Mesendoderm (in vitro differentiated cells): ENCODE results near the gene SCCPDH.

Experiments
- DNase-seq: peaks from one replicate; pipeline ENCODE4 v3.0.0; 2013
- H2AK5ac ChIP-seq: 2 replicates; pipeline ENCODE4 v1.6.1; 2013; ENCODE audit warnings: low read length, inconsistent platforms
- H2BK120ac ChIP-seq: 2 replicates; pipeline ENCODE4 v1.6.1; 2013; ENCODE audit warnings: low read depth, mild to moderate bottlenecking, low read length, moderate library complexity, mixed read lengths
- H2BK15ac ChIP-seq: replicated peaks from 2 replicates; pipeline ENCODE4 v1.6.1; 2013; ENCODE audit warnings: low read depth, mild to moderate bottlenecking, moderate library complexity
- H2BK5ac ChIP-seq: 2 replicates; pipeline ENCODE4 v1.6.1; 2013; ENCODE audit warnings: low read length, inconsistent platforms
- H3K18ac ChIP-seq: 2 replicates; pipeline ENCODE4 v1.6.1; 2013; ENCODE audit warnings: mild to moderate bottlenecking, low read length, mixed read lengths
- H3K23ac ChIP-seq: one replicate; pipeline ENCODE4 v1.6.1; 2013; ENCODE audit warnings: low read length
- H3K27ac ChIP-seq: 2 replicates; pipeline ENCODE4 v1.5.1; 2013; ENCODE audit warnings: low read depth, mild to moderate bottlenecking, inconsistent platforms, low read length, moderate library complexity
- H3K27me3 ChIP-seq: 2 replicates; pipeline ENCODE4 v1.6.1; 2013; ENCODE audit warnings: low read length, control low read depth, mild to moderate bottlenecking, inconsistent platforms; ENCODE audit not compliant: insufficient read depth, poor library complexity
- H3K36me3 ChIP-seq: 2 replicates; pipeline ENCODE4 v1.6.1; 2013; ENCODE audit warnings: low read length, inconsistent platforms; ENCODE audit not compliant: control insufficient read depth, insufficient read depth
- H3K4ac ChIP-seq: one replicate; pipeline ENCODE4 v1.6.1; 2013; ENCODE audit warnings: low read depth, mild to moderate bottlenecking, low read length, moderate library complexity
- H3K4me1 ChIP-seq: 2 replicates; pipeline ENCODE4 v1.6.1; 2013; ENCODE audit warnings: low read depth, low read length, inconsistent platforms; ENCODE audit not compliant: control insufficient read depth
- H3K4me2 ChIP-seq: 2 replicates; pipeline ENCODE4 v1.6.1; 2013; ENCODE audit warnings: low read length
- H3K4me3 ChIP-seq: 2 replicates; pipeline ENCODE4 v1.5.1; 2013; ENCODE audit warnings: mild to moderate bottlenecking, low read length
- H3K56ac ChIP-seq: one replicate; pipeline ENCODE4 v1.6.1; 2013; ENCODE audit warnings: low read length
- H3K79me1 ChIP-seq: 2 replicates; pipeline ENCODE4 v1.6.1; 2013; ENCODE audit warnings: low read length, inconsistent platforms
- H3K79me2 ChIP-seq: 2 replicates; pipeline ENCODE4 v1.6.1; 2013; ENCODE audit warnings: mild to moderate bottlenecking, low read length; ENCODE audit not compliant: control insufficient read depth, insufficient read depth
- H3K9ac ChIP-seq: 2 replicates; pipeline ENCODE4 v1.6.1; 2013; ENCODE audit warnings: low read length, inconsistent platforms
- H4K5ac ChIP-seq: one replicate; pipeline ENCODE4 v1.6.1; 2013; ENCODE audit warnings: low read length
- H4K8ac ChIP-seq: one replicate; pipeline ENCODE4 v1.6.1; 2013; ENCODE audit warnings: low read depth, mild to moderate bottlenecking, control low read depth, low read length, moderate library complexity
- WGBS: extraction: QIAGEN DNeasy Blood & Tissue Kit; methylation state at CpG from one replicate; pipeline ENCODE4 v1.1.7; 2013; ENCODE audit warnings: low lambda C conversion rate, missing lambda C conversion rate; ENCODE audit not compliant: insufficient coverage; ENCODE audit errors: extremely low coverage; 5-methylcytosine and 5-hydroxymethylcytosine counted together

Gene SCCPDH

GRCh38 chr1:246797157-246797556, 72.9 kb downstream of the SCCPDH start:
- H3K4ac ChIP-seq = no peak overlapping the region
- H3K23ac ChIP-seq = no peak overlapping the region
- H3K79me2 ChIP-seq = no peaks in the 10 kb centered on the region
- no peak overlapping the region for H2BK5ac ChIP-seq
- no CpG with 5 or more reads among the region's 8 CpGs for WGBS
- peaks cover 14% of the 10 kb centered on the region for H3K4me1 ChIP-seq
- H4K5ac ChIP-seq = no peak overlapping the region
- H3K4me3 ChIP-seq = no peak overlapping the region
- no peak overlapping the region for H3K18ac ChIP-seq
- no peak overlapping the region for H2BK15ac ChIP-seq
- no peak overlapping the region for H2AK5ac ChIP-seq
- no peak overlapping the region for H3K4me2 ChIP-seq
- no peak overlapping the region for H3K56ac ChIP-seq
- H3K79me1 ChIP-seq = no peaks in the 10 kb centered on the region
- no peak overlapping the region for H3K27ac ChIP-seq
- H4K8ac ChIP-seq = no peak overlapping the region
- H3K27me3 ChIP-seq = no peaks in the 10 kb centered on the region
- no peak for DNase-seq
- no peak overlapping the region for H3K9ac ChIP-seq
- no peaks in the 10 kb centered on the region for H3K36me3 ChIP-seq
- H2BK120ac ChIP-seq = no peak overlapping the region

GRCh38 chr1:246797597-246797996, 73.4 kb downstream of the SCCPDH start:
- no peaks in the 10 kb centered on the region for H3K79me1 ChIP-seq
- peaks cover 14% of the 10 kb centered on the region for H3K4me1 ChIP-seq
- no peak overlapping the region for H2AK5ac ChIP-seq
- no peaks in the 10 kb centered on the region for H3K79me2 ChIP-seq
- WGBS = no CpG with 5 or more reads among the region's 11 CpGs
- H3K56ac ChIP-seq = no peak overlapping the region
- H2BK120ac ChIP-seq = no peak overlapping the region
- H2BK5ac ChIP-seq = no peak overlapping the region
- H3K27ac ChIP-seq = no peak overlapping the region
- no peaks in the 10 kb centered on the region for H3K36me3 ChIP-seq
- DNase-seq = no peak
- no peak overlapping the region for H4K5ac ChIP-seq
- no peak overlapping the region for H3K18ac ChIP-seq
- no peak overlapping the region for H3K4me3 ChIP-seq
- no peak overlapping the region for H3K4ac ChIP-seq
- no peak overlapping the region for H3K9ac ChIP-seq
- H2BK15ac ChIP-seq = no peak overlapping the region
- no peaks in the 10 kb centered on the region for H3K27me3 ChIP-seq
- no peak overlapping the region for H4K8ac ChIP-seq
- H3K4me2 ChIP-seq = no peak overlapping the region
- no peak overlapping the region for H3K23ac ChIP-seq

- DNase-seq = no peak
- Histone ChIP-seq H3K4me2 (no peak overlapping the region), H3K27me3 (no peaks in the 10 kb centered on the region), H3K9ac (no peak overlapping the region), H3K18ac (no peak overlapping the region), H3K4me1 (peaks cover 11% of the 10 kb centered on the region), H3K4ac (no peak overlapping the region), H4K8ac (no peak overlapping the region), H3K56ac (no peak overlapping the region), H3K4me3 (no peak overlapping the region), H2BK5ac (no peak overlapping the region), H4K5ac (no peak overlapping the region), H3K36me3 (no peaks in the 10 kb centered on the region), H3K27ac (no peak overlapping the region), H3K23ac (no peak overlapping the region), H3K79me2 (no peaks in the 10 kb centered on the region), H2AK5ac (no peak overlapping the region), H2BK120ac (no peak overlapping the region), H2BK15ac (no peak overlapping the region), H3K79me1 (no peaks in the 10 kb centered on the region)
- WGBS = no CpG with 5 or more reads among the region's 4 CpGs
These were observed 73.9 kb downstream of the SCCPDH start for GRCh38 chr1:246798107-246798506.

DNA sequence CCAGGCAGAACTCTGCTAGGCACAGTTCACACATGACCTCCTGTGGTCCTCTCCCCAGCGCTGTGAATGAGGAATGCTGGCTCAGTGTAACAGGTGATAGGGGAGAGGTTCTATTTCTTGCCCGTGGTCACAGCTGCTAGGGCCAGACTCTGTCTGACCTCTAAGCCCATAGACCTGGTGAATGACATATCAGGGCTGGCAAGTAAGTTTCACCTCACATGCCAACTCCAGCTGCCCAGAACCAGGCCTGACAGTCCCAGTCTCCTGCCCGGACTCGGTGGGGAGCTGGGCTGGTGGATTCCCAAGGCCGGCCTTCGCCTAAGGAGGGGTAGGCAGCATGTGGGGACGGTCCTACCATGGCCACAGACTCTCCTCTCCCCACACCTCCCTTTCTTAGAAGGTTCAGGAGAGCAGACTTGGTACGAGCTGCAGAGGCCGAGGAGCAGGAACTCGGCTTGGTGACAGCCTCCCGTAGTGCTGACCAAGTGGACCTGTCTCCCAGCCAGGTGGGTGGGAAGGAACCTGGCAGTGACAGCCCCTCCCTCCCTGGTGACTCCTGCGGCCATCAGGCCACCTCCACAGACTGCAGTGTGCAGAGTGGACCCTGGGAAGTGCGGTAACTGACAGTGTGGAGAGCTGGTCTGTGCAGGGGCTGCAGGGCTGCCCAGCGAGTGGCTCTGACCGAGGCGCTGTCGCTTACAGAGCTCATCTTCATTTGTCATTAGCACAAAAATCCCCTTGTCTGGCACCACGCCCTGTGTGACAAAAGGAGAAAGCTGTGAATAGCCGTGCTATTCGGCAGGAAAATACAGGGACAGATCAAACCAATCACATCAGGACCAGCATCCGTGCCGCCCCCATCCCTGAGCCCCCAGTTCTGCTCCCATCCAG, 74.6 kb downstream of the SCCPDH start:
- Histone ChIP-seq H3K56ac (no peak overlapping the region), H2AK5ac (no peak overlapping the region), H2BK15ac (no peak overlapping the region), H3K9ac (no peak overlapping the region), H3K27ac (no peak overlapping the region), H3K4ac (no peak overlapping the region), H4K8ac (no peak overlapping the region), H2BK120ac (no peak overlapping the region), H3K4me2 (no peak overlapping the region), H3K23ac (no peak overlapping the region), H3K36me3 (no peaks in the 10 kb centered on the region), H3K4me1 (peaks cover 7% of the 10 kb centered on the region), H3K4me3 (no peak overlapping the region), H4K5ac (no peak overlapping the region), H3K27me3 (no peaks in the 10 kb centered on the region), H3K79me1 (no peaks in the 10 kb centered on the region), H3K18ac (no peak overlapping the region), H2BK5ac (no peak overlapping the region), H3K79me2 (no peaks in the 10 kb centered on the region)
- DNase-seq = no peak
- WGBS = no CpG with 5 or more reads among the region's 22 CpGs

DNA sequence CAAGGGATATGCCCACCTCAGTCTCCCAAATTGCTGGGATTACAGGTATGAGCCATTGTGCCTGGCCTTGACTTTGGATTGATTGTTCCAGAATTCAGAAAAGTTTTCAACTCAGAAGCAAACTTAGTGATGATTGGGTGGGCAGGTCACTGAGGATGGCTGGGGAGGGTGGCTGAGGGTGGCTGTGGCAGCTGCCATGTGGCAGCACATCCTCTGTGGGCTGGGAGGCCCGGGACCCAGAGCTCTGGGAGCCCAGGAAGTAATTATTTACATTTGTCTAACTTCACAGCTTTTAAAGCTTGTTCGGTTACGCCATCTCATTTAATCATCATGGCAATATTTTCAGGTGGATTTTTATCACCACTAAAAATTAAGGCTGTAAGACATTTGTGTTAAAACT, 76.1 kb downstream of the SCCPDH start:
- Histone ChIP-seq H2BK5ac (no peak overlapping the region), H3K23ac (no peak overlapping the region)
- WGBS = no CpG with 5 or more reads among the region's 3 CpGs

DNA sequence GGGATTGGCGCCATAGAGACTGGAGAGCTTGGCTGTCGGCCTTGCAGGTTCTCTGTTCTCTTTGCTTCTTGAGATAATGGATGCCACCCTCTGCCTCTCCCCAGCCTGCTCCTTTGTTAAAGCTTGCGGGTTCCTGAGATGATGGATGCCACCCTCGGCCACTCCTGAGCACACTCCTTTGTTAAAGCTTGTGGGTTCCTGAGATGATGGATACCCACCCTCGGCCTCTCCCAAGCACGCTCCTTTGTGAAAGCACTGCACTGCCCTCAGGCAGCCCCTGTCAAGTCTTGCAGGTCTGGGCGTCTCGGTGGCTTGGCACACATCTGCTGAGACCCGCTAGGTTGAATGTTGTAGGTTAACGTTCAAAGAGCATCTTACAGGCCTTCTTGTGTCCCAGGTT, 76.5 kb downstream of the SCCPDH start:
- Histone ChIP-seq H3K4me3 (no peak overlapping the region), H3K79me1 (no peaks in the 10 kb centered on the region), H2BK5ac (no peak overlapping the region), H3K27me3 (no peaks in the 10 kb centered on the region), H3K36me3 (no peaks in the 10 kb centered on the region), H3K4me2 (no peak overlapping the region), H2BK15ac (no peak overlapping the region), H3K4me1 (no peaks in the 10 kb centered on the region), H3K4ac (no peak overlapping the region), H3K9ac (no peak overlapping the region), H4K8ac (no peak overlapping the region), H3K27ac (no peak overlapping the region), H3K79me2 (no peaks in the 10 kb centered on the region), H3K23ac (no peak overlapping the region), H4K5ac (no peak overlapping the region), H2AK5ac (no peak overlapping the region), H3K18ac (no peak overlapping the region), H3K56ac (no peak overlapping the region), H2BK120ac (no peak overlapping the region)
- DNase-seq = no peak
- WGBS = no CpG with 5 or more reads among the region's 10 CpGs

More for the DNA sequence above, 76.1 kb downstream of the SCCPDH start:
- Histone ChIP-seq H4K5ac (no peak overlapping the region), H3K9ac (no peak overlapping the region), H3K4ac (no peak overlapping the region), H2BK15ac (no peak overlapping the region), H3K18ac (no peak overlapping the region), H3K4me1 (no peaks in the 10 kb centered on the region), H3K56ac (no peak overlapping the region), H2BK120ac (no peak overlapping the region), H3K27me3 (no peaks in the 10 kb centered on the region), H3K36me3 (no peaks in the 10 kb centered on the region), H4K8ac (no peak overlapping the region), H3K4me2 (no peak overlapping the region), H3K4me3 (no peak overlapping the region), H2AK5ac (no peak overlapping the region), H3K79me1 (no peaks in the 10 kb centered on the region), H3K27ac (no peak overlapping the region), H3K79me2 (no peaks in the 10 kb centered on the region)
- no peak for DNase-seq
